Measurements from ENCODE around the gene RNF224. TPM values are rescaled to one million over a fixed set of nuclear protein-coding genes. Genes with fewer than 3 reads are reported as not detected.

RNF224 gene
- total and polyA plus RNA-seq, 10 of the 15 experiments (the other 5 are each of a cell fraction or from before 2014, with no cell fraction given): not detected

- no peak for TF ChIP-seq ATF2 (IDR thresholded peaks at IDR 0.05; ENCODE audit: low read length)
- TF ChIP-seq TAF1 (IDR thresholded peaks at IDR 0.05; ENCODE audit: borderline replicate concordance, low read depth, low read length): no peak
- no peak for TF ChIP-seq SKIL (IDR thresholded peaks at IDR 0.05; ENCODE audit: low read depth, poor library complexity, severe bottlenecking)
- no peak for TF ChIP-seq NBN (IDR thresholded peaks at IDR 0.05)
- TF ChIP-seq TCF7 (IDR thresholded peaks at IDR 0.05; ENCODE audit: borderline replicate concordance): no peak
Measured at GRCh38 chr9:137251490-137252268, 24.4 kb downstream of the RNF224 start (continued).

Measured in GM12878 (cell line).